Measurements from ENCODE around the gene XPC. TPM values are rescaled to one million over a fixed set of nuclear protein-coding genes. Genes with fewer than 3 reads are reported as not detected.
"Not testable (repeated sequence)": the region's sequence is repeated elsewhere in the genome, so short reads cannot be mapped to it uniquely, and the experiment has no call there.

The XPC gene
- total RNA-seq, 2 donors from 2014 or later, result 41.1 to 53.2 TPM

GRCh38 chr3:14113965-14114635, 64.3 kb downstream of the XPC start:
- intact Hi-C loops (cut with DNase I), result no loop called here
- 86% methylated on average over 7 of the region's 7 CpGs for WGBS
- H3K27me3 ChIP-seq (replicated peaks; ENCODE audit: insufficient read depth), result no peaks in the 10 kb centered on the region
- H3K4me3 ChIP-seq, result no peak overlapping the region
- TF ChIP-seq POLR2A (IDR thresholded peaks at IDR 0.05) (no peak), CTCF (IDR thresholded peaks at IDR 0.05) (peak in 3 of 4 experiments; percentile 35 to 47 (median 38)), POLR2AphosphoS5 (IDR thresholded peaks at IDR 0.05) (peak; percentile 24)
- no peak for DNase-seq (ENCODE audit: low spot score)
- H3K9me3 ChIP-seq, result no peaks in the 10 kb centered on the region
- no peak overlapping the region for H3K27ac ChIP-seq
- peaks cover 3 to 7% of the 10 kb centered on the region in 2 donors for H3K36me3 ChIP-seq
- H3K4me1 ChIP-seq (replicated peaks), result peaks cover 18% of the 10 kb centered on the region

GRCh38 chr3:14110699-14111098, 67.7 kb downstream of the XPC start:
- intact Hi-C loops (cut with DNase I), result no loop called here

GRCh38 chr3:14109821-14110220, 68.6 kb downstream of the XPC start:
- WGBS, result 97% methylated on average over 5 of the region's 5 CpGs
- DNase-seq (ENCODE audit: low spot score); H3K36me3 ChIP-seq; H3K9me3 ChIP-seq; intact Hi-C loops (cut with DNase I); H3K27ac ChIP-seq; H3K4me3 ChIP-seq; H3K27me3 ChIP-seq (replicated peaks; ENCODE audit: insufficient read depth); H3K4me1 ChIP-seq (replicated peaks): not testable (repeated sequence)

More at GRCh38 chr3:14110699-14111098, 67.7 kb downstream of the XPC start:
- no peaks in the 10 kb centered on the region for H3K4me1 ChIP-seq (replicated peaks)
- H3K4me3 ChIP-seq, result no peak overlapping the region
- no peaks in the 10 kb centered on the region for H3K27me3 ChIP-seq (replicated peaks; ENCODE audit: insufficient read depth)
- H3K36me3 ChIP-seq, result peaks cover 2 to 3% of the 10 kb centered on the region in 2 donors
- H3K27ac ChIP-seq, result no peak overlapping the region
- TF ChIP-seq POLR2AphosphoS5 (IDR thresholded peaks at IDR 0.05), result no peak
- TF ChIP-seq CTCF (IDR thresholded peaks at IDR 0.05), result no peak
- TF ChIP-seq POLR2A (IDR thresholded peaks at IDR 0.05), result no peak
- no peaks in the 10 kb centered on the region for H3K9me3 ChIP-seq
- DNase-seq (ENCODE audit: low spot score), result no peak
- 96% methylated on average over 4 of the region's 4 CpGs for WGBS

- Histone ChIP-seq H3K36me3 (no peaks in the 10 kb centered on the region), H3K4me3 (no peak overlapping the region), H3K9me3 (no peaks in the 10 kb centered on the region), H3K27ac (no peak overlapping the region), H3K27me3 (replicated peaks; ENCODE audit: insufficient read depth) (no peaks in the 10 kb centered on the region), H3K4me1 (replicated peaks) (no peaks in the 10 kb centered on the region)
- 97% methylated on average over 5 of the region's 5 CpGs for WGBS
- TF ChIP-seq CTCF (IDR thresholded peaks at IDR 0.05) (no peak), POLR2A (IDR thresholded peaks at IDR 0.05) (no peak), POLR2AphosphoS5 (IDR thresholded peaks at IDR 0.05) (no peak)
- intact Hi-C loops (cut with DNase I), result no loop called here
- DNase-seq (ENCODE audit: low spot score), result no peak
Observed at GRCh38 chr3:14097616-14098391, 80.6 kb downstream of the XPC start.

- intact Hi-C loops (cut with DNase I), result no loop called here
- H3K4me3 ChIP-seq, result no peak overlapping the region
- no peaks in the 10 kb centered on the region for H3K9me3 ChIP-seq
- no peaks in the 10 kb centered on the region for H3K36me3 ChIP-seq
- no peak for DNase-seq (ENCODE audit: low spot score)
- no peak overlapping the region for H3K27ac ChIP-seq
- 92% methylated on average over 3 of the region's 3 CpGs for WGBS
- no peaks in the 10 kb centered on the region for H3K4me1 ChIP-seq (replicated peaks)
- H3K27me3 ChIP-seq (replicated peaks; ENCODE audit: insufficient read depth), result no peaks in the 10 kb centered on the region
- TF ChIP-seq POLR2AphosphoS5 (IDR thresholded peaks at IDR 0.05) (no peak), CTCF (IDR thresholded peaks at IDR 0.05) (no peak), POLR2A (IDR thresholded peaks at IDR 0.05) (no peak)
Observed at GRCh38 chr3:14096742-14097141, 81.7 kb downstream of the XPC start.

Other genes starting within 250 kb of the XPC start
- 10 to 100 TPM; 12.1 to 14.8 TPM for gene CHCHD4, start 53.7 kb downstream of the XPC start, total RNA-seq
- 10 to 100 TPM; 56.8 to 80.5 TPM for gene TMEM43, start 53.5 kb downstream of the XPC start, total RNA-seq
- 10 to 100 TPM; 15.0 to 15.1 TPM for gene LSM3, start 216 bp upstream of the XPC start, total RNA-seq
- 10 to 100 TPM in 1 of 2 donors, 1 to 10 TPM in 1; 6.9 to 24.5 TPM for gene SLC6A6, start 224.0 kb upstream of the XPC start, total RNA-seq